ENCODE results near the gene SKP1. TPM values are rescaled to one million over a fixed set of nuclear protein-coding genes. Genes with fewer than 3 reads are reported as not detected.

Gene SKP1
- total and polyA plus RNA-seq, 10 of the 15 experiments (the other 5 are each of a cell fraction or from before 2014, with no cell fraction given): 100 to 1,686 (median 519) TPM

DNA sequence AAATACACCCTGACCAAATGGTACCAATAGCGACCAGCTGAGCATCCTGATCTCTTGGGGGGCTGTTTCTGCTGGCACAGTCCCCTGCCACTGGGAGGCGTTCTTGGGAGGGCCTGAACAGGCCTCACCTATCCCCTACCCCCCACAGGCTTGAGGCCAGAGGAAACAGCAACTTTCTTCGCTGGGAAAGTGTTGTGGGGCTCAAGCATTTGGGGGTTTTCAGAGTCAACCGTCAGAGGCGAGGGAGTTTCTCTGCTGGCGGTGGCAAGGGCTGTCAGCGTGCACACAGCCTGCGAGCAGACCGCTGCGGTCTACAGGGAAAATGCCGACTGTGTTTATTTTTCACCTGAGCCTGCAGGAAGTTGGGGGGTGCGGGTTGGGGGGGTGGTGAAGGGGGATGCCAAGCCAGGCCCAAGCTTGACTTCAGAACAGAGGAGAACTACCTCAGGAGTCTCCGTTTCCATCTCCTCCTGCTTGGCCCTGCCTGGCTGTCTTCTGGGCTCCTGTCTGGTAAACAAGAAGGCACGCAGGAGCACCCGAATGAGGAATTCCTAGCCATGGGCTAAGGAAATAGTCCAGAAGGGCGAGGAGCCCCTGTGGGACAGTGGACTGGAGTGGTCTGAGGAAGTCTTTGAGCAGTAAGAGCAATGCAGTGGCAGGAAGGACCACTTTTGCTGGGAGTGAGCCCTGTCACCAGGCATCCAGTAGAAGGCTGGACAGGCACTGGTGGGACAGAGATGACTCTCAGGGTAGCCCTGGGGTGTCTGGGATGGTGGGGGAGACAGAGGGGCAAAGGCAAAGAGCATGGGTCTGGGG lies 44.2 kb downstream of the SKP1 start (continued):
- TF ChIP-seq ZBTB4 (CRISPR knock-in tag; IDR thresholded peaks at IDR 0.05) (no peak), JUND (IDR thresholded peaks at IDR 0.05; ENCODE audit: low read depth, low read length) (peak; percentile 63; the same call in 1 of the 2 replicates), RAD21 (IDR thresholded peaks at IDR 0.05; ENCODE audit: insufficient read depth, low read depth, low read length) (peak; percentile 76), TBL1XR1 (IDR thresholded peaks at IDR 0.05; ENCODE audit: low read depth, low read length) (peak; percentile 95; the same call in 1 of the 2 replicates), CREM (IDR thresholded peaks at IDR 0.05; ENCODE audit: low read depth) (peak; percentile 80; the same call in 1 of the 2 replicates), RELA (IDR thresholded peaks at IDR 0.05; ENCODE audit: borderline replicate concordance, partially characterized antibody) (peak; percentile 97), YY1 (IDR thresholded peaks at IDR 0.05; ENCODE audit: low read depth, low read length) (peak; percentile 64; the same call in 1 of the 2 replicates), MYC (IDR thresholded peaks at IDR 0.05; ENCODE audit: insufficient read depth, insufficient read length, insufficient replicate concordance, low read length, severe bottlenecking) (peak; percentile 56), BCL11A (IDR thresholded peaks at IDR 0.05; ENCODE audit: low read depth, low read length) (peak; percentile 80), ATF3 (IDR thresholded peaks at IDR 0.05; ENCODE audit: borderline replicate concordance, extremely low read depth, low read depth, low read length) (no peak), NRF1 (conservative IDR thresholded peaks at IDR 0.05; ENCODE audit: low read depth, low read length) (no peak), SIN3A (IDR thresholded peaks at IDR 0.05; ENCODE audit: low read depth, low read length) (peak; percentile 57; the same call in 1 of the 2 replicates), MEF2B (IDR thresholded peaks at IDR 0.05; ENCODE audit: partially characterized antibody, poor library complexity, severe bottlenecking) (peak; percentile 88), RUNX3 (IDR thresholded peaks at IDR 0.05; ENCODE audit: low read length) (no peak), CBFB (IDR thresholded peaks at IDR 0.05; ENCODE audit: low read depth) (peak; percentile 90; the same call in 1 of the 2 replicates), EGR1 (IDR thresholded peaks at IDR 0.05; ENCODE audit: borderline replicate concordance in 1 of 2, low read depth in 2 of 2, low read length in 2 of 2) (peak in 1 of 2 experiments; percentile 49; a peak in 1 of 3 replicates), IRF4 (IDR thresholded peaks at IDR 0.05; ENCODE audit: low read depth, low read length) (peak; percentile 80), BCL3 (IDR thresholded peaks at IDR 0.05; ENCODE audit: borderline replicate concordance, insufficient read depth, low read depth, low read length, poor library complexity, severe bottlenecking) (peak; percentile 97), NBN (IDR thresholded peaks at IDR 0.05) (peak; percentile 94)

Measured in GM12878 (cell line).